ENCODE data around the gene CNTFR.
"Not testable (repeated sequence)": the region's sequence is repeated elsewhere in the genome, so short reads cannot be mapped to it uniquely, and the experiment has no call there.

The CNTFR gene

GRCh38 chr9:34589636-34590380, at the start of gene CNTFR:
CNTFR (minus strand) TSS chr9:34589724; CDS start chr9:34568981, 20,743 bp downstream.
- DNase-seq (ENCODE audit: low read depth) = no peak

- not testable (repeated sequence) for DNase-seq (ENCODE audit: low read depth)
Observed at GRCh38 chr9:34639322-34639721, 49.8 kb upstream of the CNTFR start.

- DNase-seq (ENCODE audit: low read depth) = no peak
Observed at GRCh38 chr9:34638138-34638445, 48.6 kb upstream of the CNTFR start.

- peak; percentile 89 for DNase-seq (ENCODE audit: low read depth)
Observed at GRCh38 chr9:34637356-34638137, 48.0 kb upstream of the CNTFR start, which contains the start of gene SIGMAR1. SIGMAR1 (minus strand) TSS chr9:34637787; CDS start chr9:34637697, 90 bp downstream.

- DNase-seq (ENCODE audit: low read depth) = peak; percentile 12
Observed at GRCh38 chr9:34636791-34637355, 47.3 kb upstream of the CNTFR start.

- DNase-seq (ENCODE audit: low read depth) = no peak
Observed at GRCh38 chr9:34635556-34635955, 46.0 kb upstream of the CNTFR start.

- no peak for DNase-seq (ENCODE audit: low read depth)
Observed at GRCh38 chr9:34634551-34635248, 45.2 kb upstream of the CNTFR start.

GRCh38 chr9:34633851-34634550, 44.5 kb upstream of the CNTFR start:
- DNase-seq (ENCODE audit: low read depth) = peak; percentile 62

- no peak for DNase-seq (ENCODE audit: low read depth)
Observed at GRCh38 chr9:34633166-34633565, 43.6 kb upstream of the CNTFR start.

- no peak for DNase-seq (ENCODE audit: low read depth)
Observed at GRCh38 chr9:34630402-34631154, 41.1 kb upstream of the CNTFR start.

GRCh38 chr9:34629491-34629808, 39.9 kb upstream of the CNTFR start:
- DNase-seq (ENCODE audit: low read depth) = no peak

- peak; percentile 35 for DNase-seq (ENCODE audit: low read depth)
Observed at GRCh38 chr9:34628656-34629490, 39.3 kb upstream of the CNTFR start, which contains the start of gene ARID3C. ARID3C (minus strand) TSS chr9:34629066; CDS start chr9:34628014, 1,052 bp downstream.

- no peak for DNase-seq (ENCODE audit: low read depth)
Observed at GRCh38 chr9:34627716-34628655, 38.5 kb upstream of the CNTFR start.

- no peak for DNase-seq (ENCODE audit: low read depth)
Observed at GRCh38 chr9:34625186-34625486, 35.6 kb upstream of the CNTFR start.

- DNase-seq (ENCODE audit: low read depth) = no peak
Observed at GRCh38 chr9:34624475-34625185, 35.1 kb upstream of the CNTFR start.

GRCh38 chr9:34623374-34624235, 34.1 kb upstream of the CNTFR start:
- DNase-seq (ENCODE audit: low read depth) = no peak

Data from activated T-cell treated with anti-CD3 and anti-CD28 coated beads for 24 hours (primary cell).